SU-DHL-6 (cell line): ENCODE measurements around the gene AGAP1.

ENCODE experiments used
- H2AFZ ChIP-seq: fragments of 200-600 bp; sonication (generic); 2 replicates; pipeline ENCODE4 v1.6.1; 2014; ENCODE audit warnings: low read depth, mild to moderate bottlenecking, moderate library complexity, mixed read lengths, antibody characterized with exemption, low read length; ENCODE audit not compliant: severe bottlenecking
- H3F3A ChIP-seq: fragments of 200-600 bp; shearing (Covaris generic); 2 replicates; pipeline ENCODE4 v1.6.0; 2016; ENCODE audit warnings: antibody characterized with exemption, mild to moderate bottlenecking; ENCODE audit not compliant: insufficient read depth
- H3K27ac ChIP-seq: fragments of 200-600 bp; sonication (generic); 2 replicates; pipeline ENCODE4 v1.5.1; 2016; ENCODE audit warnings: low read depth, mild to moderate bottlenecking, low read length, moderate library complexity, mixed read lengths
- H3K27me3 ChIP-seq: fragments of 200-600 bp; sonication (generic), shearing (Covaris generic); 2 replicates; pipeline ENCODE4 v1.6.0; 2014; ENCODE audit warnings: mild to moderate bottlenecking, low read length
- H3K36me3 ChIP-seq: fragments of 200-600 bp; sonication (generic); 2 replicates; pipeline ENCODE4 v1.6.1; 2014; ENCODE audit warnings: mild to moderate bottlenecking, low read length, mixed read lengths
- H3K4me2 ChIP-seq: fragments of 300-600, 200-600 bp; shearing (Covaris generic), sonication (generic); 2 replicates; pipeline ENCODE4 v1.6.0; 2014; ENCODE audit warnings: low read length, low read depth, mild to moderate bottlenecking; ENCODE audit not compliant: poor library complexity, severe bottlenecking
- H3K4me3 ChIP-seq: fragments of 200-600 bp; sonication (generic); 2 replicates; pipeline ENCODE4 v1.5.1; 2014; ENCODE audit warnings: antibody characterized with exemption, low read length, mild to moderate bottlenecking, mixed read lengths; ENCODE audit not compliant: insufficient read depth, poor library complexity, severe bottlenecking
- H3K79me2 ChIP-seq: fragments of 200-600 bp; sonication (generic); 2 replicates; pipeline ENCODE4 v1.6.1; 2014; ENCODE audit warnings: mild to moderate bottlenecking, low read length, moderate library complexity; ENCODE audit not compliant: insufficient read depth
- H3K9ac ChIP-seq: fragments of 200-600 bp; sonication (generic); 2 replicates; pipeline ENCODE4 v1.7.0; 2014; ENCODE audit warnings: mild to moderate bottlenecking, low read length
- H3K9me2 ChIP-seq: fragments of 200-600 bp; sonication (generic); replicated peaks from 2 replicates; pipeline ENCODE4 v1.6.1; 2014; ENCODE audit warnings: low read length; ENCODE audit not compliant: insufficient read depth
- H3K9me3 ChIP-seq: fragments of 200-600 bp; sonication (generic); 2 replicates; pipeline ENCODE4 v1.6.1; 2014; ENCODE audit warnings: low read length, mixed read lengths; ENCODE audit not compliant: insufficient read depth
- H4K20me1 ChIP-seq: fragments of 200-600 bp; sonication (generic); 2 replicates; pipeline ENCODE4 v1.6.1; 2014; ENCODE audit warnings: low read depth, mild to moderate bottlenecking, antibody characterized with exemption, low read length, moderate library complexity, mixed read lengths
- EZH2phosphoT487 ChIP-seq: fragments of 200-600 bp; sonication (generic), shearing (Covaris generic); conservative IDR thresholded peaks from 2 replicates; pipeline ENCODE4 v1.6.1; 2018; ENCODE audit warnings: mild to moderate bottlenecking, antibody characterized with exemption, low read length, moderate library complexity, mixed read lengths
- TF ChIP-seq, protein P1 (sequence below): fragments of 200-600 bp; sonication (generic); IDR thresholded peaks from one replicate; pipeline ENCODE4 v1.5.1; 2017; ENCODE audit warnings: antibody characterized with exemption, mild to moderate bottlenecking, low read length, moderate library complexity; ENCODE audit not compliant: insufficient read depth, poor library complexity, severe bottlenecking

AGAP1 gene

GRCh38 chr2:235526166-235526565 lies 32.3 kb downstream of the AGAP1 start:
- no peak overlapping the region for H3K27ac ChIP-seq
- TF ChIP-seq, protein P1, sequence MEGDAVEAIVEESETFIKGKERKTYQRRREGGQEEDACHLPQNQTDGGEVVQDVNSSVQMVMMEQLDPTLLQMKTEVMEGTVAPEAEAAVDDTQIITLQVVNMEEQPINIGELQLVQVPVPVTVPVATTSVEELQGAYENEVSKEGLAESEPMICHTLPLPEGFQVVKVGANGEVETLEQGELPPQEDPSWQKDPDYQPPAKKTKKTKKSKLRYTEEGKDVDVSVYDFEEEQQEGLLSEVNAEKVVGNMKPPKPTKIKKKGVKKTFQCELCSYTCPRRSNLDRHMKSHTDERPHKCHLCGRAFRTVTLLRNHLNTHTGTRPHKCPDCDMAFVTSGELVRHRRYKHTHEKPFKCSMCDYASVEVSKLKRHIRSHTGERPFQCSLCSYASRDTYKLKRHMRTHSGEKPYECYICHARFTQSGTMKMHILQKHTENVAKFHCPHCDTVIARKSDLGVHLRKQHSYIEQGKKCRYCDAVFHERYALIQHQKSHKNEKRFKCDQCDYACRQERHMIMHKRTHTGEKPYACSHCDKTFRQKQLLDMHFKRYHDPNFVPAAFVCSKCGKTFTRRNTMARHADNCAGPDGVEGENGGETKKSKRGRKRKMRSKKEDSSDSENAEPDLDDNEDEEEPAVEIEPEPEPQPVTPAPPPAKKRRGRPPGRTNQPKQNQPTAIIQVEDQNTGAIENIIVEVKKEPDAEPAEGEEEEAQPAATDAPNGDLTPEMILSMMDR: no peak
- TF ChIP-seq EZH2phosphoT487: no peak
- no peak overlapping the region for H3K4me3 ChIP-seq
- no peaks in the 10 kb centered on the region for H3F3A ChIP-seq
- no peaks in the 10 kb centered on the region for H3K9me2 ChIP-seq
- H3K27me3 ChIP-seq: no peaks in the 10 kb centered on the region
- no peaks in the 10 kb centered on the region for H3K9me3 ChIP-seq
- H2AFZ ChIP-seq: no peak overlapping the region
- no peaks in the 10 kb centered on the region for H4K20me1 ChIP-seq
- H3K9ac ChIP-seq: no peak overlapping the region
- H3K36me3 ChIP-seq: no peaks in the 10 kb centered on the region
- no peak overlapping the region for H3K4me2 ChIP-seq
- H3K79me2 ChIP-seq: no peaks in the 10 kb centered on the region

GRCh38 chr2:235527806-235528469 lies 34.1 kb downstream of the AGAP1 start:
- Histone ChIP-seq H3K27me3 (no peaks in the 10 kb centered on the region), H3K4me2 (no peak overlapping the region), H3F3A (no peaks in the 10 kb centered on the region), H4K20me1 (no peaks in the 10 kb centered on the region), H3K36me3 (no peaks in the 10 kb centered on the region), H3K79me2 (no peaks in the 10 kb centered on the region), H3K9ac (no peak overlapping the region), H2AFZ (no peak overlapping the region), H3K9me2 (no peaks in the 10 kb centered on the region), H3K9me3 (no peaks in the 10 kb centered on the region), H3K27ac (no peak overlapping the region), H3K4me3 (no peak overlapping the region)
- TF ChIP-seq, protein P1: no peak
- TF ChIP-seq EZH2phosphoT487: no peak

DNA sequence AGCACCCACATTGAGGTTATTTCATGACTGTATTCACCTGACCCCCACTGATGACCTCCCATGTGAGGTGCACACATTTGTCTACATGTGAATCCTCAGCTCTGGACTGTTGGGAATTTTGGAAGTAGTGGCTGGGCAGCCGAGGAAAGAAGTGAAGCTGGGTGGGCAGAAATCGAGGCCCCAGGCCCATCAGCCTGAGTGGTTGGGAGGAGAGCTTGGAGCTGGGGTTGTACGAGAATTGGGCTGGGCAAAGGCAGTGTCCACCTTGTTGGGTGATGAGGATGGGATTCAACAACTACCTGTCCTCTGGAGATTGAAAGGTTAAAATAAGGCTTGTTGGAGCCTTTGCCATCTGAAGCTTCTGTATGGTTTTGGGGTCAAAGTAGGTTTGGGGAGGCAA lies 35.8 kb downstream of the AGAP1 start:
- no peaks in the 10 kb centered on the region for H3K79me2 ChIP-seq

More for the DNA sequence above, 35.8 kb downstream of the AGAP1 start:
- Histone ChIP-seq H3F3A (no peaks in the 10 kb centered on the region), H3K9ac (no peak overlapping the region), H3K9me2 (no peaks in the 10 kb centered on the region), H3K27me3 (no peaks in the 10 kb centered on the region), H3K36me3 (no peaks in the 10 kb centered on the region), H4K20me1 (no peaks in the 10 kb centered on the region), H3K4me3 (no peak overlapping the region), H3K9me3 (no peaks in the 10 kb centered on the region), H3K27ac (no peak overlapping the region), H2AFZ (no peak overlapping the region), H3K4me2 (no peak overlapping the region)
- TF ChIP-seq, protein P1: no peak
- no peak for TF ChIP-seq EZH2phosphoT487
